H1 (cell line): Measurements from ENCODE around the gene MKLN1. TPM values are rescaled to one million over a fixed set of nuclear protein-coding genes. Genes with fewer than 3 reads are reported as not detected.
"Not testable (repeated sequence)": the region's sequence is repeated elsewhere in the genome, so short reads cannot be mapped to it uniquely, and the experiment has no call there.

Source experiments
- CTCF ChIA-PET: fragments of 300-600 bp; sonication (Branson Sonifier 250); formaldehyde crosslinking; loops from one replicate; lab custom pipeline; 2021; ENCODE audit not compliant: partially characterized antibody; lab: Charles Lee
- POLR2A ChIA-PET: fragments of 300-600 bp; sonication (Branson Sonifier 250); formaldehyde crosslinking; loops from one replicate; lab custom pipeline; 2021; ENCODE audit warnings: inconsistent platforms; ENCODE audit not compliant: partially characterized antibody; lab: Charles Lee
- DNase-seq, 2 experiments: peaks; one replicate each; pipeline versions ENCODE4 v3.0.0 to v3.0.0-alpha.2; 2010 to 2022; ENCODE audit warnings: low spot score in 2 of 2, low read depth in 1 of 2, mixed read lengths in 1 of 2
- FAIRE-seq: peaks from 2 replicates; lab custom pipeline; 2011; peaks lifted over from hg19 to GRCh38; lab: Jason Lieb, UNC
- H2AFZ ChIP-seq: 2 replicates; pipeline ENCODE4 v1.8.1; 2012; ENCODE audit warnings: low read length, inconsistent platforms
- H2AK5ac ChIP-seq: 2 replicates; pipeline ENCODE4 v1.6.1; 2013; ENCODE audit warnings: low read depth, low read length
- H2BK120ac ChIP-seq: replicated peaks from 2 replicates; pipeline ENCODE3; 2013; ENCODE audit warnings: low read depth, low read length, inconsistent platforms
- H2BK12ac ChIP-seq: 2 replicates; pipeline ENCODE4 v1.6.1; 2013; ENCODE audit warnings: low read depth, low read length
- H2BK15ac ChIP-seq: 2 replicates; pipeline ENCODE4 v1.6.1; 2013; ENCODE audit warnings: low read length
- H2BK20ac ChIP-seq: 2 replicates; pipeline ENCODE4 v1.6.1; 2013; ENCODE audit warnings: low read length
- H2BK5ac ChIP-seq: 2 replicates; pipeline ENCODE4 v1.6.1; 2013; ENCODE audit warnings: low read depth, low read length
- H3K14ac ChIP-seq: 2 replicates; pipeline ENCODE4 v1.6.1; 2013; ENCODE audit warnings: inconsistent platforms; ENCODE audit not compliant: insufficient read length
- H3K18ac ChIP-seq: 2 replicates; pipeline ENCODE4 v1.6.1; 2013; ENCODE audit warnings: low read length; ENCODE audit errors: extremely low read depth
- H3K23ac ChIP-seq: 2 replicates; pipeline ENCODE4 v1.6.1; 2013; ENCODE audit warnings: inconsistent platforms; ENCODE audit not compliant: insufficient read length
- H3K23me2 ChIP-seq: 2 replicates; pipeline ENCODE4 v1.6.1; 2013; ENCODE audit warnings: low read depth, low read length
- H3K27ac ChIP-seq: 2 replicates; pipeline ENCODE4 v1.6.1; 2011; ENCODE audit warnings: low read depth, low read length, inconsistent platforms
- H3K27me3 ChIP-seq, 4 experiments: replicated peaks in 1 of 4; 1 replicate in 1 of 4; 2 replicates in 3 of 4; pipeline versions ENCODE4 v1.6.1 to v1.8.1; 2011 to 2013; ENCODE audit warnings: low read length in 3 of 4, mild to moderate bottlenecking in 3 of 4, inconsistent platforms in 2 of 4, mixed read lengths in 2 of 4, moderate library complexity in 1 of 4; ENCODE audit not compliant: control insufficient read depth in 3 of 4, insufficient read depth in 3 of 4; ENCODE audit errors: extremely low read depth in 1 of 4
- H3K36me3 ChIP-seq, 4 experiments: 2 replicates each; pipeline versions ENCODE4 v1.6.1 to v1.8.1; 2011 to 2013; ENCODE audit warnings: mild to moderate bottlenecking in 4 of 4, low read length in 3 of 4, moderate library complexity in 2 of 4, control low read depth in 1 of 4, inconsistent platforms in 1 of 4; ENCODE audit not compliant: insufficient read depth in 4 of 4, control insufficient read depth in 2 of 4
- H3K4ac ChIP-seq: replicated peaks from 2 replicates; pipeline ENCODE3; 2013; ENCODE audit warnings: low read length, low read depth, mixed read lengths, inconsistent platforms; ENCODE audit not compliant: insufficient read length
- H3K4me1 ChIP-seq, 4 experiments: replicated peaks in 1 of 4; 1 replicate in 1 of 4; 2 replicates in 3 of 4; pipeline versions ENCODE4 v1.6.1 to v1.8.1; 2011 to 2013; ENCODE audit warnings: low read length in 3 of 4, inconsistent platforms in 2 of 4, mixed read lengths in 1 of 4; ENCODE audit not compliant: insufficient read depth in 4 of 4, control insufficient read depth in 3 of 4
- H3K4me2 ChIP-seq, 2 experiments: 2 replicates each; pipeline versions ENCODE4 v1.6.1 to v1.8.1; 2011 to 2013; ENCODE audit warnings: low read depth in 2 of 2, low read length in 2 of 2, control low read depth in 1 of 2, inconsistent platforms in 1 of 2, mild to moderate bottlenecking in 1 of 2; ENCODE audit not compliant: insufficient read depth in 1 of 2
- H3K4me3 ChIP-seq, 4 experiments: fragments of 200-600, 300-600 bp in 1 of 4; sonication (generic), shearing (Covaris generic), sonication (Bioruptor Twin) in 1 of 4; 2 replicates each; pipeline versions ENCODE4 v1.5.1 to v1.8.1; 2011 to 2016; ENCODE audit warnings: low read length in 4 of 4, low read depth in 3 of 4, control low read depth in 2 of 4, inconsistent platforms in 2 of 4, mild to moderate bottlenecking in 2 of 4, mixed read lengths in 1 of 4, moderate library complexity in 1 of 4; ENCODE audit not compliant: insufficient read depth in 2 of 4; ENCODE audit errors: extremely low read depth in 1 of 4
- H3K56ac ChIP-seq: replicated peaks from 2 replicates; pipeline ENCODE3; 2013; ENCODE audit warnings: low read depth, mild to moderate bottlenecking, mixed read lengths, low read length, inconsistent platforms; ENCODE audit not compliant: insufficient read length
- H3K79me1 ChIP-seq: 2 replicates; pipeline ENCODE4 v1.6.1; 2013; ENCODE audit warnings: low read depth, low read length, control low read depth
- H3K79me2 ChIP-seq, 2 experiments: 2 replicates each; pipeline versions ENCODE4 v1.6.1 to v1.8.1; 2012 to 2013; ENCODE audit warnings: low read length in 2 of 2, mild to moderate bottlenecking in 2 of 2, inconsistent platforms in 1 of 2; ENCODE audit not compliant: insufficient read depth in 2 of 2, control insufficient read depth in 1 of 2
- H3K9ac ChIP-seq, 4 experiments: replicated peaks in 1 of 4; 1 replicate in 1 of 4; 2 replicates in 3 of 4; pipeline versions ENCODE4 v1.6.1 to v1.8.1; 2011 to 2013; ENCODE audit warnings: low read depth in 3 of 4, low read length in 3 of 4, control low read depth in 2 of 4, mild to moderate bottlenecking in 2 of 4, moderate library complexity in 2 of 4, inconsistent platforms in 1 of 4; ENCODE audit errors: extremely low read depth in 1 of 4
- H3K9me3 ChIP-seq, 2 experiments: 2 replicates each; pipeline versions ENCODE4 v1.6.1 to v1.8.1; 2012 to 2013; ENCODE audit warnings: mild to moderate bottlenecking in 2 of 2, moderate library complexity in 2 of 2, control low read depth in 1 of 2, inconsistent platforms in 1 of 2, low read depth in 1 of 2, low read length in 1 of 2, mixed read lengths in 1 of 2; ENCODE audit not compliant: insufficient read depth in 2 of 2
- H4K20me1 ChIP-seq, 2 experiments: replicated peaks in 1 of 2; 2 replicates each; pipeline versions ENCODE3 to v1.8.1; 2011 to 2013; ENCODE audit warnings: inconsistent platforms in 2 of 2, low read length in 2 of 2, mild to moderate bottlenecking in 1 of 2; ENCODE audit not compliant: insufficient read depth in 2 of 2, control insufficient read depth in 1 of 2
- H4K5ac ChIP-seq: 2 replicates; pipeline ENCODE4 v1.6.1; 2013; ENCODE audit warnings: low read length, low read depth, mixed read lengths, inconsistent platforms; ENCODE audit not compliant: insufficient read length
- H4K8ac ChIP-seq: 2 replicates; pipeline ENCODE4 v1.8.0; 2013; ENCODE audit warnings: mild to moderate bottlenecking, moderate library complexity, low read length, inconsistent platforms; ENCODE audit not compliant: insufficient read depth; ENCODE audit errors: extremely low read depth
- H4K91ac ChIP-seq: replicated peaks from 2 replicates; pipeline ENCODE3; 2013; ENCODE audit warnings: low read length, mixed read lengths, inconsistent platforms; ENCODE audit not compliant: insufficient read length
- CBX8 ChIP-seq: fragments of 300-800, 300-1000 bp; sonication (generic); IDR thresholded peaks from 2 replicates; pipeline ENCODE4 v1.7.1; 2016; ENCODE audit warnings: low read depth, low read length, borderline replicate concordance
- WGBS, 2 experiments: shearing (Covaris generic) in 1 of 2; methylation state at CpG; one replicate each; pipeline versions ENCODE4 v1.1.6 to v1.1.7; 2013 to 2015; ENCODE audit warnings: low lambda C conversion rate in 2 of 2, mixed read lengths in 2 of 2, inconsistent platforms in 1 of 2, low coverage in 1 of 2, missing lambda C conversion rate in 1 of 2; ENCODE audit not compliant: insufficient replicate concordance in 2 of 2, insufficient coverage in 1 of 2, insufficient read length in 1 of 2; ENCODE audit errors: extremely low coverage in 1 of 2, missing lambda C conversion rate in 1 of 2; 5-methylcytosine and 5-hydroxymethylcytosine counted together
- polyA plus RNA-seq, 7 experiments: library from polyadenylated mRNA; depleted of rRNA in 3 of 7; stranded (reverse) in 5 of 7; unstranded in 2 of 7; fragments of >200 nt in 5 of 7; fragments of 200-250 nt in 2 of 7; gene quantifications; 1 replicate in 5 of 7; 2 replicates in 1 of 7; 4 replicates in 1 of 7; pipeline versions ENCODE4 v1.2.1 to v1.2.3, GENCODE V29; 2011 to 2013; ENCODE audit warnings: missing spikeins in 2 of 7, mixed read lengths in 2 of 7
- total RNA-seq: library from RNA; stranded (reverse); fragmentation: NEBNext Ultra II Directional; extraction: Animal tissue kit (Norgen Biotek cat#: 25700); gene quantifications from 2 replicates; pipeline ENCODE4 v1.2.1, GENCODE V29; 2021

Gene MKLN1
- total and polyA plus RNA-seq, 2 of the 8 experiments (the other 6 are each of a cell fraction or from before 2014, with no cell fraction given), result 22.3 to 50.9 TPM

- Histone ChIP-seq H3K18ac (no peak overlapping the region), H3K79me1 (no peaks in the 10 kb centered on the region), H3K4me3 (no peak overlapping the region), H3K27ac (no peak overlapping the region), H3K36me3 (peaks cover 0 to 26% (median 9%) of the 10 kb centered on the region in 4 experiments; a peak in 5 of 8 replicates), H3K14ac (no peak overlapping the region), H3K79me2 (no peaks in the 10 kb centered on the region), H3K4me2 (no peak overlapping the region), H2BK120ac (no peak overlapping the region), H2BK5ac (no peak overlapping the region), H4K20me1 (no peaks in the 10 kb centered on the region), H4K91ac (no peak overlapping the region), H2BK20ac (no peak overlapping the region), H3K4ac (no peak overlapping the region), H4K8ac (no peak overlapping the region), H3K23me2 (no peaks in the 10 kb centered on the region), H3K9me3 (no peaks in the 10 kb centered on the region), H3K56ac (no peak overlapping the region), H3K23ac (no peak overlapping the region), H4K5ac (no peak overlapping the region), H3K4me1 (no peaks in the 10 kb centered on the region), H2BK12ac (no peak overlapping the region), H3K27me3 (no peaks in the 10 kb centered on the region), H2BK15ac (no peak overlapping the region), H3K9ac (no peak overlapping the region), H2AK5ac (no peak overlapping the region), H2AFZ (no peak overlapping the region)
- CTCF ChIA-PET, result interaction anchor here (0.5 to 0.8 kb wide), 3 partner anchors 24 to 1585 kb away, joined by 3 to 4 read pairs (median 3); no protein-coding TSS in a partner anchor
- 93% methylated on average over 3 of the region's 3 CpGs; no CpG with 5 or more reads in 1 of the 2 experiments for WGBS, 2 experiments
- POLR2A ChIA-PET, result no interaction called here
- DNase-seq, result no peak
- TF ChIP-seq CBX8, result no peak
- FAIRE-seq, result no peak
Observed at GRCh38 chr7:131462059-131462458, 134.4 kb downstream of the MKLN1 start.

- H3K23ac ChIP-seq, H2BK120ac ChIP-seq, H2BK20ac ChIP-seq, H4K5ac ChIP-seq, H2AK5ac ChIP-seq, H3K27me3 ChIP-seq, H3K9ac ChIP-seq, H2BK15ac ChIP-seq, H3K56ac ChIP-seq, FAIRE-seq, H2AFZ ChIP-seq, H3K4ac ChIP-seq, H2BK12ac ChIP-seq, POLR2A ChIA-PET, H3K79me2 ChIP-seq, H4K91ac ChIP-seq, H3K23me2 ChIP-seq, H4K20me1 ChIP-seq, H3K79me1 ChIP-seq, H3K14ac ChIP-seq, H4K8ac ChIP-seq, H3K18ac ChIP-seq, H3K9me3 ChIP-seq, DNase-seq, H3K27ac ChIP-seq, H2BK5ac ChIP-seq, H3K4me2 ChIP-seq, H3K4me1 ChIP-seq, H3K4me3 ChIP-seq: not testable (repeated sequence)
- H3K36me3 ChIP-seq, result peaks cover 0 to 29% (median 13%) of the 10 kb centered on the region in 4 experiments; a peak in 5 of 8 replicates
- CTCF ChIA-PET, result interaction anchor here (0.6 to 0.8 kb wide), 2 partner anchors 158 to 1586 kb away, joined by 3 read pairs; no protein-coding TSS in a partner anchor
Observed at GRCh38 chr7:131462715-131463114, 135.0 kb downstream of the MKLN1 start.
